Epithelial cell of esophagus (primary cell): ENCODE measurements around the gene HOXD12.

Source experiments
- DNase-seq: peaks from one replicate; pipeline ENCODE4 v3.0.0; 2010; ENCODE audit warnings: low read depth
- H3K4me3 ChIP-seq: 2 replicates; pipeline ENCODE4 v1.5.1; 2011; ENCODE audit warnings: mild to moderate bottlenecking, low read length, control low read depth
- CTCF ChIP-seq: IDR thresholded peaks from 2 replicates; pipeline ENCODE4 v1.5.1; 2011; ENCODE audit warnings: low read depth, mild to moderate bottlenecking, low read length, control low read depth, inconsistent platforms; ENCODE audit not compliant: insufficient read depth; ENCODE audit errors: missing control alignments

HOXD12 gene

DNA sequence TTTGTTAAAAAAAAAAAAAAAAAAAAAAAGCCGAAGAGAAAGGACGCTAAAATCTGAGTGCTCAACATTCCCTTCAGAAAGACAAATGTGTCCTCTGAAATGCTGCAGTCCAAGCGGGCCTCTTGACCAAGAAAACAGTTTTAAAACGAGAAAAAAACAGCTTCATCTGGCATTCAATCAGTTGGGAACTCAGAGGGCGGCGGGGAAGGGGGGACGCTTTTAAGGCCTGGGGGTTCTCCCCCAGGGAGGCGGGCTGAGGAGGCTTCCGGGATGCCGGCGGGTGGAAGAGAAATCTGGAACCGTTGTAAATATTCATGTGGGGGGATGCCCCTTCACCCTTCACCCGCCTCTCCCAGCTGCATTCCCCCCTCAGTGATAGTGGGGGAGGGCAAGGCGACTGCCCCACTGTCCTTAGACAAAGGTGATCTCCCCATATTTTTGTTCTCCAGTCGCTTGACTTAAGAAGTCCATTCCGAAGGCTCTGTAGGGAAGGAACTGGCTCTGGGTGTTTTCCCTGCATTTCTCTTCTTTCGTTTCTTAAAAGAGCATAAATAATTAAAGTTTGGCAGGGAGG, 4.2 kb downstream of the HOXD12 start:
- DNase-seq: no peak
- no peak overlapping the region for H3K4me3 ChIP-seq
- TF ChIP-seq CTCF: no peak

DNA sequence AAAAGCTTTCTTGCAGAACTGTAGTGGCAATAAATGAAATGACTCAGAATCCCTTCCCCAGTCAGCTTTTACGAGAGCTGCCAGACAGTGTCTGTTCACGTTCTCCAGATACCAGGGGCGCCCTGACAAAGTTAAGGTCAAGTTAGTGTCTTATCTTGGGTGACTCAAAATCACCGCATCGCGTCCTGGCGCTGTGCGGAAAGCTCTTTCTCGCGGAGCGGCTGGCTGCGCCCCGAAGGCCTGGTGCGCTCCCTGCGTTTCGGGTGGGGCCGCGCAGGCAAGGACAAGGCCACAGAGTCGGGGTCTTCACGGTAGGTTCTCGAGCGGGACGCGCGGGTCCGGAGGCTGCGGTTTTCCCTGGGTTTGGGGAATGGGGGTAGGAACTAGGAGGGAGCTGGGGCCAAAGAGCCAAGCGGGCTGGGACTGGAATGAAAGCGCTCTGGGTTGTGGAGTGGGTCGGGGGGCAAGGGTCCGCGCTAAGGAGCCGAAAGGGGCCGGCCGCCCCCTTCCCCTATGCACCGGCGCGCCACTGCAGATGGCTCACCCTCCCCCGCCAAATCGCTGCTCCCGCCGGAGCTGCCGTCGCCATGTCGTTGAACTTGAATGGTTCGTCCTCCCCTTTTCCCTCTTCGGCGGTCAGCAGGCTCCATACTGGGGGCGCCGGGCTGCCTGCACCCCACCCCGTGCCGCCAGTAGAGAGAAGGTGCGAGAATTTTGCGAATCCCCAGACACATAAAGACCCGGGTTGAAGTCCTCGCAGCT, 4.9 kb downstream of the HOXD12 start:
- no peak overlapping the region for H3K4me3 ChIP-seq
- DNase-seq: no peak

DNA sequence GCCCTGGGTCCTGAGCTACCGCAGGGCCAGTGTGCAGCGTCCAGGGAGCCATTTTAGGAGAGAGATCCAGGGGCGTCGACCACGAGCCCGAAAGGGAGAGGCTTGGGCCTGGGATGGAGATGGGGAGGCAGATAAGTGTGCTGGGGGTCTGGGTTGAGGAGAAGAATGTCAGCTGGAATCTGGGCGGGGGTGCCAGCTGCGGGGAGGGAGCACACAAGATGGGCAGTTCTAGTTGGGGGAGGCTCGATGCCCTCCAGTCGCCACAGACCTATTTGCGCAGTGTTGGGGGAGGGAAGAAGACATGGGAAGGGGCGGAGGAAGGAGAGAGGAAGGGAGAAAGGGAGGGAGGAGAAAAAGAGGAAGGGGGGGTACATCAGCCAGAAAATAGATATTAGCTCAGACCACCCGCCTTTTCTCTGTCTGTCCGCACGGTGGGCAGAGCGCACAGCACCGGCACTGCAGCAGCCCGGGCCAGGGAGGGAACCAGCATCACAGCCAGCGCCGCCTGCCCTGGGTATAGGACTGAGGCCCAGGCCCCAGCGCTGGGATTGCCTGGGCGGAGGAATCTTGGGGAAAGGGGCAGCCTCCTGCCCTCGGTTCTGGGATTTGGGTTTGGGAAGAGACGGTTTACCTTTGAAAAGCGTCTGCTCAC, 5.6 kb downstream of the HOXD12 start:
- TF ChIP-seq CTCF: no peak
- no peak for DNase-seq
- no peak overlapping the region for H3K4me3 ChIP-seq

More for the DNA sequence above, 4.9 kb downstream of the HOXD12 start:
- TF ChIP-seq CTCF: no peak

DNA sequence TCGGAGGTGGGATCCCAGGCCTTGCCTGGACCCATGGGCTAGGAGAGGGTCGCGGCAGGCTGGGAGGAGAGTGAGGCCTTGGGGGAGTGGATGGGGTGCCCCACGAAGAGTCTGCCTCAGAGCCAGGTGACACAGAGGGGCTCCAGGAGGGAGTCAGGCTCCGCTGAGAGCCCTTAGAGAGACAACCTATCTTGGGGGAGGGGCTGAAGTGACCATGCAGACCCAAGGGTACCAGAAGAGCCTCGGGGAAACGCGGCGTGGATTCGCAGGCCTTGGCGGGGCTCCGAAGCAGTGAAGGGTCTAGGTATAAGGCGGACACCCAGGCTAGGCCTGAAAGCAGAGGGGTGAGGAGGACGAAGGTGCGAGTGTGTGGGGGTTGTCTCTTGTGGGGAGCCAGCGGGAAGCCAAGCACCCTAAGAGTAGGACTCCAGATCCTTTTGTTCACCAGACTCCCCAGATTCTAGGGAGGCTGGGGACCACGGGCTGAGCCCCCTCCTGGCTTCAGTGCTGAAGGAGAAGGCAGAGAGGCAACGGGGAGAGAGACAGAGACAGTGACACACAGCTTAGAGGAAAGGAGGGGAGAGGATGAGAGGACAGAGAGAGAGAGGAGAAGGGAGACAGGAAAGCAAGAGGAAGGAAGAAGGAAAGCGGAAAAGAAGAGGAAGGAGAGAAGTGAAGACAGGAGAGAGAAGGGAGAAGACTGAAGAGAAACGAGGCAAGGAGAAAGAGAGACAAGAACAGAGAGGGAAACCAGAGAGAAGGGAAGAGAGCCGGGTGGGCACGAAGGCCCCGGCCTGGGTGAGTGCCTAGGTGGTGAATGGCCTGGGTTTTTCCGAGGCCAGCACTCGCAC, 6.4 kb downstream of the HOXD12 start:
- no peak overlapping the region for H3K4me3 ChIP-seq
- no peak for TF ChIP-seq CTCF
- no peak for DNase-seq

GRCh38 chr2:176106581-176107539, 7.3 kb downstream of the HOXD12 start, which contains the start of gene HOXD11:
TSS of gene HOXD11 (plus strand) at chr2:176107280. CDS start at chr2:176107356, 76 bp downstream.
- DNase-seq: peak; percentile 77
- TF ChIP-seq CTCF: no peak

More at GRCh38 chr2:176106581-176107539, 7.3 kb downstream of the HOXD12 start, which contains the start of gene HOXD11:
- peak within 1 kb of the TSS; percentile 16 for H3K4me3 ChIP-seq
